Activated CD4-positive, alpha-beta memory T cell treated with anti-CD3 and anti-CD28 coated beads, Interleukin-2, amount 10 ng/mL, durations not matched to agents 7 days and 5 days (primary cell): ENCODE measurements around the gene TEX29. TPM values are rescaled to one million over a fixed set of nuclear protein-coding genes. Genes with fewer than 3 reads are reported as not detected.

Experiments
- CTCF ChIA-PET: fragments of 350-600 bp; sonication (Branson Sonifier 250); formaldehyde crosslinking; loops from one replicate; lab custom pipeline; 2021; ENCODE audit warnings: antibody characterized with exemption, inconsistent platforms; lab: Charles Lee
- POLR2A ChIA-PET: fragments of 350-600 bp; sonication (Branson Sonifier 250); formaldehyde crosslinking; loops from one replicate; lab custom pipeline; 2021; ENCODE audit warnings: antibody characterized with exemption; lab: Charles Lee
- DNase-seq: peaks from one replicate; pipeline ENCODE4 v3.0.0-alpha.2; 2020
- H3K27ac Mint-ChIP-seq: one replicate; pipeline ENCODE4 v1.8.0; 2021; ENCODE audit warnings: mild to moderate bottlenecking, mixed read lengths
- H3K27me3 Mint-ChIP-seq: one replicate; pipeline ENCODE4 v1.8.0; 2021; ENCODE audit warnings: mixed read lengths
- H3K36me3 Mint-ChIP-seq: one replicate; pipeline ENCODE4 v1.8.0; 2021; ENCODE audit warnings: low read depth, mixed read lengths
- H3K4me1 Mint-ChIP-seq: one replicate; pipeline ENCODE4 v1.8.0; 2021; ENCODE audit warnings: mixed read lengths
- H3K4me3 Mint-ChIP-seq: one replicate; pipeline ENCODE4 v1.8.0; 2021; ENCODE audit warnings: mild to moderate bottlenecking, mixed read lengths
- H3K9me3 Mint-ChIP-seq: one replicate; pipeline ENCODE4 v1.8.0; 2021; ENCODE audit warnings: mixed read lengths
- total RNA-seq, 2 experiments: library from RNA; stranded (reverse); gene quantifications; one replicate each; pipeline ENCODE4 v1.2.3, GENCODE V29; 2021

Gene TEX29
- total RNA-seq, 2 experiments from 2014 or later, result 0.73 to 0.93 TPM

GRCh38 chr13:111282997-111283396 lies 37.4 kb upstream of the TEX29 start:
- H3K4me1 Mint-ChIP-seq, result peaks cover 4% of the 10 kb centered on the region
- no peak for DNase-seq
- POLR2A ChIA-PET, result no interaction called here
- CTCF ChIA-PET, result interaction anchor here (0.7 kb wide), 1 partner anchor 215 kb away, joined by 3 read pairs; no protein-coding TSS in a partner anchor
- peaks cover 71% of the 10 kb centered on the region for H3K36me3 Mint-ChIP-seq
- no peak overlapping the region for H3K4me3 Mint-ChIP-seq
- no peaks in the 10 kb centered on the region for H3K9me3 Mint-ChIP-seq
- H3K27me3 Mint-ChIP-seq, result no peaks in the 10 kb centered on the region
- H3K27ac Mint-ChIP-seq, result no peak overlapping the region

- ChIA-PET POLR2A (no interaction called here), CTCF (interaction anchor here (0.7 kb wide), 1 partner anchor 216 kb away, joined by 3 read pairs; no protein-coding TSS in a partner anchor)
- no peaks in the 10 kb centered on the region for H3K9me3 Mint-ChIP-seq
- no peak overlapping the region for H3K27ac Mint-ChIP-seq
- H3K27me3 Mint-ChIP-seq, result no peaks in the 10 kb centered on the region
- peaks cover 66% of the 10 kb centered on the region for H3K36me3 Mint-ChIP-seq
- no peak overlapping the region for H3K4me3 Mint-ChIP-seq
- H3K4me1 Mint-ChIP-seq, result no peaks in the 10 kb centered on the region
- DNase-seq, result no peak
Observed at GRCh38 chr13:111283457-111283856, 37.0 kb upstream of the TEX29 start.

GRCh38 chr13:111283991-111284390 lies 36.5 kb upstream of the TEX29 start:
- Mint-ChIP-seq H3K4me3 (no peak overlapping the region), H3K9me3 (no peaks in the 10 kb centered on the region), H3K27ac (no peak overlapping the region), H3K27me3 (no peaks in the 10 kb centered on the region), H3K36me3 (peaks cover 62% of the 10 kb centered on the region), H3K4me1 (no peaks in the 10 kb centered on the region)
- POLR2A ChIA-PET, result no interaction called here
- CTCF ChIA-PET, result no interaction called here
- no peak for DNase-seq

DNA sequence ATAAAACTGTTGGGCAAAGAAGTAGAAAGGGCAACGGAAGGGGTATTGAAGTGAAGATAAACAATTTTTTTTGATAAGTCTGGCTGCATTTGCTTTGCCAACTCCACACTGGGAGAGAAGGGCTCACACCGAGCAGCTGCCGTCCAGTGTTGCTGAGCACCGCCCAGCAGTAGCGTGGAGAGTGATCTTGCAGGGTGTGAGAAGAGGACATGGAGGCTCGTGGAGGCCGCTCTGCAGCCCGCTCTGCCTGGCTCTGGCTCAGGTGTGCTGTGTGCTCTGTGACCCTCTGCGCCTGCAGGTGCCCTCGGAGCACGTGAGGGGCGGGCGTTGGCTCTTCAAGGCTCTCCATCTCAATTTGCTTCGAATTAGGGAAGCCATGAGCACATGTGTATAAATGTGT lies 35.9 kb upstream of the TEX29 start:
- Mint-ChIP-seq H3K4me3 (no peak overlapping the region), H3K27ac (no peak overlapping the region), H3K4me1 (no peaks in the 10 kb centered on the region), H3K36me3 (peaks cover 64% of the 10 kb centered on the region), H3K9me3 (no peaks in the 10 kb centered on the region), H3K27me3 (no peaks in the 10 kb centered on the region)
- CTCF ChIA-PET, result no interaction called here
- no peak for DNase-seq
- POLR2A ChIA-PET, result no interaction called here

- Mint-ChIP-seq H3K27ac (no peak overlapping the region), H3K27me3 (no peaks in the 10 kb centered on the region), H3K4me1 (no peaks in the 10 kb centered on the region), H3K4me3 (no peak overlapping the region), H3K36me3 (peaks cover 56% of the 10 kb centered on the region), H3K9me3 (no peaks in the 10 kb centered on the region)
- ChIA-PET POLR2A (no interaction called here), CTCF (interaction anchor here (1.2 kb wide), 1 partner anchor 16 kb away, joined by 3 read pairs; no protein-coding TSS in a partner anchor)
- DNase-seq, result no peak
Observed at GRCh38 chr13:111286162-111286561, 34.3 kb upstream of the TEX29 start.

- ChIA-PET CTCF (no interaction called here), POLR2A (no interaction called here)
- H3K4me1 Mint-ChIP-seq, result no peaks in the 10 kb centered on the region
- H3K9me3 Mint-ChIP-seq, result no peaks in the 10 kb centered on the region
- no peaks in the 10 kb centered on the region for H3K27me3 Mint-ChIP-seq
- H3K27ac Mint-ChIP-seq, result no peak overlapping the region
- peaks cover 50% of the 10 kb centered on the region for H3K36me3 Mint-ChIP-seq
- no peak overlapping the region for H3K4me3 Mint-ChIP-seq
- no peak for DNase-seq
Observed at GRCh38 chr13:111286749-111287148, 33.7 kb upstream of the TEX29 start.

DNA sequence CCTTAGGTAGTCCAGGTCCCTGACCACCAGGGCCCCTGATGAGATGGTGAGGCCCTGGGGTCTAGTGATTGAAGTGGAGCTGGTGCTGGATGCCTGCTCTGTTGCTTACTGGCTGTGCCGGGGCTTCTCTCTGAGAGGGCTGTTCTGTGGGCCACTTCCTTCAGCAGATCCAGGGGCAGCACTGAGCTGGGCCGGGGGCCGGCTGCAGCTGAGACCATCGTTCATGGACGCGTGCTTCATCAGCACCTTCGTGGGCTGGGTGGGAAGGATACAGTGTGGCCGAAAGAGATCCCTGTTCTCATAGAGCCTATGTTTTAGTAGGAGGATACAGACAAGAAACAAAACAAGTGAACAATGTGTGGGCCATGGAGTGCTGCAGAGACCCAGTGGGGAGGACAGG lies 33.2 kb upstream of the TEX29 start:
- peaks cover 53% of the 10 kb centered on the region for H3K36me3 Mint-ChIP-seq
- POLR2A ChIA-PET, result no interaction called here

GRCh38 chr13:111288276-111288675 lies 32.2 kb upstream of the TEX29 start:
- Mint-ChIP-seq H3K27me3 (no peaks in the 10 kb centered on the region), H3K4me1 (no peaks in the 10 kb centered on the region), H3K9me3 (no peaks in the 10 kb centered on the region), H3K27ac (no peak overlapping the region), H3K36me3 (peaks cover 51% of the 10 kb centered on the region), H3K4me3 (no peak overlapping the region)
- no peak for DNase-seq
- ChIA-PET POLR2A (no interaction called here), CTCF (no interaction called here)

More for the DNA sequence above, 33.2 kb upstream of the TEX29 start:
- Mint-ChIP-seq H3K4me3 (no peak overlapping the region), H3K27me3 (no peaks in the 10 kb centered on the region), H3K4me1 (no peaks in the 10 kb centered on the region), H3K9me3 (no peaks in the 10 kb centered on the region), H3K27ac (no peak overlapping the region)
- DNase-seq, result no peak
- CTCF ChIA-PET, result no interaction called here

- Mint-ChIP-seq H3K27ac (no peak overlapping the region), H3K4me3 (no peak overlapping the region), H3K36me3 (peaks cover 47% of the 10 kb centered on the region), H3K9me3 (no peaks in the 10 kb centered on the region), H3K4me1 (no peaks in the 10 kb centered on the region), H3K27me3 (no peaks in the 10 kb centered on the region)
- CTCF ChIA-PET, result no interaction called here
- no peak for DNase-seq
- POLR2A ChIA-PET, result no interaction called here
Observed at GRCh38 chr13:111289251-111289650, 31.2 kb upstream of the TEX29 start.

- H3K36me3 Mint-ChIP-seq, result peaks cover 41% of the 10 kb centered on the region
- no peak for DNase-seq
Observed at GRCh38 chr13:111291908-111292307, 28.5 kb upstream of the TEX29 start.

GRCh38 chr13:111292710-111293485 lies 27.5 kb upstream of the TEX29 start:
- H3K27ac Mint-ChIP-seq, result no peak overlapping the region
- H3K36me3 Mint-ChIP-seq, result peaks cover 46% of the 10 kb centered on the region

More at GRCh38 chr13:111291908-111292307, 28.5 kb upstream of the TEX29 start:
- Mint-ChIP-seq H3K27ac (no peak overlapping the region), H3K4me1 (peaks cover 18% of the 10 kb centered on the region), H3K4me3 (no peak overlapping the region), H3K27me3 (no peaks in the 10 kb centered on the region), H3K9me3 (no peaks in the 10 kb centered on the region)
- CTCF ChIA-PET, result no interaction called here
- POLR2A ChIA-PET, result no interaction called here

GRCh38 chr13:111295886-111296285 lies 24.6 kb upstream of the TEX29 start:
- peak; percentile 12 for DNase-seq
- H3K36me3 Mint-ChIP-seq, result peaks cover 47% of the 10 kb centered on the region
- CTCF ChIA-PET, result no interaction called here
- no peak overlapping the region for H3K27ac Mint-ChIP-seq
- no peak overlapping the region for H3K4me3 Mint-ChIP-seq
- POLR2A ChIA-PET, result interaction anchor here (1.3 kb wide), 1 partner anchor 107 kb away, joined by 5 read pairs; no protein-coding TSS in a partner anchor
- H3K27me3 Mint-ChIP-seq, result no peaks in the 10 kb centered on the region
- H3K9me3 Mint-ChIP-seq, result no peaks in the 10 kb centered on the region
- peaks cover 25% of the 10 kb centered on the region for H3K4me1 Mint-ChIP-seq

More at GRCh38 chr13:111292710-111293485, 27.5 kb upstream of the TEX29 start:
- CTCF ChIA-PET, result no interaction called here
- no peak for DNase-seq
- Mint-ChIP-seq H3K27me3 (no peaks in the 10 kb centered on the region), H3K4me3 (no peak overlapping the region), H3K4me1 (peaks cover 25% of the 10 kb centered on the region), H3K9me3 (no peaks in the 10 kb centered on the region)
- POLR2A ChIA-PET, result interaction anchor here (1.2 kb wide), 1 partner anchor 9 kb away, joined by 4 read pairs; no protein-coding TSS in a partner anchor

- no peaks in the 10 kb centered on the region for H3K27me3 Mint-ChIP-seq
- H3K36me3 Mint-ChIP-seq, result peaks cover 50% of the 10 kb centered on the region
- ChIA-PET CTCF (no interaction called here), POLR2A (interaction anchor here (1.3 kb wide), 1 partner anchor 107 kb away, joined by 5 read pairs; no protein-coding TSS in a partner anchor)
- H3K9me3 Mint-ChIP-seq, result no peaks in the 10 kb centered on the region
- H3K27ac Mint-ChIP-seq, result no peak overlapping the region
- peaks cover 25% of the 10 kb centered on the region for H3K4me1 Mint-ChIP-seq
- no peak overlapping the region for H3K4me3 Mint-ChIP-seq
- DNase-seq, result peak; percentile 13
Observed at GRCh38 chr13:111296417-111296816, 24.0 kb upstream of the TEX29 start.
